ENCODE data around the gene DNAAF9.

DNA sequence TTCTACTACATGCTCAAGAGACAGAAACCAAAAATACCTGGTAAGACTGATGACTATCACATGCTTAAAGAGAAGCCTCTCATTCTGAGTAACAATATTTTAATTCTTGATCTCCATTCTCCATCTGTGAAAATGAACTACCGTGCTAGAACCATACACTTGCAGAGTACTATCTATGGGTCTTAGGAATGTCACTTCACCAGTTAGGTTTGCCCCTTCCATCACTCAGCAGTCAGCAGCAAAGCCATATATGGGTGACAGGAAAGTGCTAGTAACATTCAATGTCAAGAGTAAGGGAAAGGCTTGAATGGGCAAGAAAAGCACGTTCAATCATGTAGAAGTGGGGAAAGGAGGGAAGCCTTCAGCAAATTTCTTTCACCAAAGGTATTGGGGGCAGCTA is 2.3 kb downstream of the DNAAF9 start:
- TF ChIP-seq, protein P1, sequence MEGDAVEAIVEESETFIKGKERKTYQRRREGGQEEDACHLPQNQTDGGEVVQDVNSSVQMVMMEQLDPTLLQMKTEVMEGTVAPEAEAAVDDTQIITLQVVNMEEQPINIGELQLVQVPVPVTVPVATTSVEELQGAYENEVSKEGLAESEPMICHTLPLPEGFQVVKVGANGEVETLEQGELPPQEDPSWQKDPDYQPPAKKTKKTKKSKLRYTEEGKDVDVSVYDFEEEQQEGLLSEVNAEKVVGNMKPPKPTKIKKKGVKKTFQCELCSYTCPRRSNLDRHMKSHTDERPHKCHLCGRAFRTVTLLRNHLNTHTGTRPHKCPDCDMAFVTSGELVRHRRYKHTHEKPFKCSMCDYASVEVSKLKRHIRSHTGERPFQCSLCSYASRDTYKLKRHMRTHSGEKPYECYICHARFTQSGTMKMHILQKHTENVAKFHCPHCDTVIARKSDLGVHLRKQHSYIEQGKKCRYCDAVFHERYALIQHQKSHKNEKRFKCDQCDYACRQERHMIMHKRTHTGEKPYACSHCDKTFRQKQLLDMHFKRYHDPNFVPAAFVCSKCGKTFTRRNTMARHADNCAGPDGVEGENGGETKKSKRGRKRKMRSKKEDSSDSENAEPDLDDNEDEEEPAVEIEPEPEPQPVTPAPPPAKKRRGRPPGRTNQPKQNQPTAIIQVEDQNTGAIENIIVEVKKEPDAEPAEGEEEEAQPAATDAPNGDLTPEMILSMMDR (IDR thresholded peaks at IDR 0.05): no peak
- no peak for TF ChIP-seq POLR2A (IDR thresholded peaks at IDR 0.05)

Data from lower leg skin (tissue), 3 donors.